HG03108 (cell line): ENCODE measurements around the gene BAZ2B.
"Not testable (repeated sequence)": the region's sequence is repeated elsewhere in the genome, so short reads cannot be mapped to it uniquely, and the experiment has no call there.

Experiments used
- ATAC-seq: cut with Tn5 transposase; IDR thresholded peaks from one replicate; pipeline ENCODE4 v1.9.1; 2021; ENCODE audit warnings: moderate library complexity; ENCODE audit not compliant: unreplicated experiment

Gene BAZ2B

GRCh38 chr2:159438720-159439353 lies 177.5 kb downstream of the BAZ2B start:
- ATAC-seq: no peak

- no peak for ATAC-seq
Measured at GRCh38 chr2:159438284-159438683, 178.1 kb downstream of the BAZ2B start.

- ATAC-seq: no peak
Measured at GRCh38 chr2:159432610-159433009, 183.7 kb downstream of the BAZ2B start.

- ATAC-seq: no peak
Measured at GRCh38 chr2:159427048-159427447, 189.3 kb downstream of the BAZ2B start.

GRCh38 chr2:159419403-159419802 lies 196.9 kb downstream of the BAZ2B start:
- no peak for ATAC-seq

GRCh38 chr2:159411460-159411859 lies 204.9 kb downstream of the BAZ2B start:
- no peak for ATAC-seq

GRCh38 chr2:159410276-159410675 lies 206.1 kb downstream of the BAZ2B start:
- ATAC-seq: no peak

DNA sequence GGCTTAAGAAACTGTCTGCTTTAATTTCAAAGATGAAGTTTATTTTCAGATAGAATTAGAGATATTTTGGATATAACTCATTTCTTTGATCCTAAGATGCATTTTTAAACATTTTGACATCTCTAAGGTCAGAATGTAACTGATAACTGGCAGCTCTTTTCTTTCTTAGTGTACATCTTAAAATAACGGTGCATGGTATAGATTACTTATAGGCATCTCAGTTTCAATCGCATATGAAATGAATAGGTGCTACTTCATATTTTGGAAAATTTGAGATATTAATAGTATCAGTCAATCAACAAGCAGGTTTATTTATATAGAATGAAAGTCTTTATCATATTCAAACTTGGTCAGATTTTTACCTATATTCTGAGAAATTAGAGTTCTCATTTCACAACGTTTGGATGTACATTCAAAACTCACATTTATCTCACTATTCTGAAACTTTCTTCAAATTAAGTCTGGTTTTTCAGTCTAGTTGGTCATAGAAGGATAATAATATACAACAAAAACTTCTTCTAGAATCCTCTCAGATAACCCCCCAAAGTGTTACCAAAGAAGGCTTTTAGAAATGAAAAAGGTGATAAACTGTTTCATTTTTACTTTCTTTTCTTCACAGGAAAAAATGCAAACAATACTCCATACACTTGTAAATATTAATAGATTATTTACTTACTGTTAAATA lies 207.1 kb downstream of the BAZ2B start:
- no peak for ATAC-seq

GRCh38 chr2:159402790-159403189 lies 213.6 kb downstream of the BAZ2B start:
- ATAC-seq: no peak

DNA sequence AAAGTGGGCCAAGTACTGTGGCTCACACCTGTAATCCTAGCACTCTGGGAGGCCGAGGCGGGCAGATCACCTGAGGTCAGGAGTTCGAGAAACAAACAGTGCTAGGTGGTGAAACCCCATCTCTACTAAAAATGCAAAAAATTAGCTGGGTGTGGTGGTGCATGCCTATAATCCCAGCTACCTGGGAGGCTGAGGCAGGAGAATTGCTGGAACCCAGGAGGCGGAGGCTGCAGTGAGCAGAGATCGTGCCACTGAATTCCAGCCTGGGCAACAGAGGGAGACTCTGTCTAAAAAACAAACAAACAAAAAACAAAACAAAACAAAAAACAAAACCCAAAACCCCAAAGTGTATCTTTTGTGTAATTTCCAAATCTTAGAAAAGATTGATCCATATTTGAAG lies 214.2 kb downstream of the BAZ2B start:
- not testable (repeated sequence) for ATAC-seq

DNA sequence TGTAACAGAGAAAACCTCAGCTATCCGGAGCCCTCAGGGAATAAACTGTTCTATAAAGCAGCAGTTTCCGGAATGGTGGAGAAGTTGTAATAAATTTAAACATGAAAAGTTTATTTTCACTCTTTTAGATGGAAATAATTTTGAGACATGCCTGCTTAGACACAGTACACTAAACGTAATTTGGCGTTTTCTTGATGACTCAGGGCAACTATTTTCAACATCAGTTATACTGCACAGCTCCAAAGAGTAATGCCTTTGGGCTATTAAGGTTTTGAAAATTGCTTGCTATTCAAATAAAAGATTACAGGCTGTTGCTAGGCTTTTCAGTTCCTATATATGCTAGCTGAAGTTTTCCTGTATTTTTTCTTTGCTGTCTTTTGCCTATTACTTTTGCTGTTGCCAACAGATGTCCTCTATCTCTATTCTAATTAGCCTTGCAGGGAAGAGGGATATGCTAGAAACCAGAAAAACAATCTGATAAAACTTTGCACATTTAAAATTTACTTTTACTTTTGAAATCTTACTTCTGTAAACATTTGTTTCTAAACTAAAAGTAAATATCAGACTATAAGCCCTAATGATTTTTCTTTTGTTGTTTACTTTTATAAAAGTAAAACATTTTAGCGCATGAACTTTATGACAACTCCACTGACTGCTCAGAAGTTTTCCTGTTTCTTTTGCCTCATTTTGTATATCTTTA lies 216.5 kb downstream of the BAZ2B start:
- ATAC-seq: no peak

DNA sequence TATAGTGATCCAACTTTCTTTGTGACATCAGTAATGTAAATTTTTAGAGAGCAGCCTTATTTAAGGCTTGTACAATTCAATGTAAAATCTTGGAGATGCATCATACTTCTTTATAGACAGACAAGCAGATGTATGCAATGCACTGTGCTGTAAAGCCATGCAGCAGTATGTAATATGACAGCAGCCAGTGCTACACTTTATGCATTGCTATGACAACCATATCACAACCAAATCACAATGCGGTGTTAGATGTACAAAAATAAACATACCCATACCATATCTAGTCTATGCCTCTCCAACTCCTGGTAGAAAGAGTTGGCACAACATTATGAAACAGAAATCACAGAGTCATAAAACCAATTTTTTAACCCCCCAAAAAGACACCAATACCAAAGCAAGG lies 219.5 kb downstream of the BAZ2B start:
- ATAC-seq: no peak

GRCh38 chr2:159382447-159383028 lies 233.8 kb downstream of the BAZ2B start:
- no peak for ATAC-seq

DNA sequence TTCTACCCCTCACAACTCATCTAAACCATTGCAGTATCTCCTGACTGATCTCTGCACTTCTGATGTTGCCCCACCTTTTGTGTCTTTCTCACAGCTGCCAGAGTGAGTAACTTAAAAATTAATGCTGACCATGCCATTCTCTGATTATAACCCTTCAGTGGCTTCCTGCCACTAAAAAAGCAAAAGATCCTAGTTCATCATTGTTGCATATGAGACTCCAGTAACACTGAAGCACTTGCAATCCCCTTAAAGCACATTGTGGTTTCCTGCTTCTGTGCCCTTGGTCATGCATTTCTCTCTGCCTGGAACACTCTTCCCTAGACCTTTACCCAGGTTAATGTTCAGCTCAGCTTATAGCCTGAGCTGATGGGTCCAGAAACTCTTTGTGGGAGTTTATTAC lies 234.8 kb downstream of the BAZ2B start:
- ATAC-seq: peak; percentile 80

GRCh38 chr2:159380685-159381239 lies 235.6 kb downstream of the BAZ2B start:
- ATAC-seq: no peak

- no peak for ATAC-seq
Measured at GRCh38 chr2:159379181-159379580, 237.2 kb downstream of the BAZ2B start.

DNA sequence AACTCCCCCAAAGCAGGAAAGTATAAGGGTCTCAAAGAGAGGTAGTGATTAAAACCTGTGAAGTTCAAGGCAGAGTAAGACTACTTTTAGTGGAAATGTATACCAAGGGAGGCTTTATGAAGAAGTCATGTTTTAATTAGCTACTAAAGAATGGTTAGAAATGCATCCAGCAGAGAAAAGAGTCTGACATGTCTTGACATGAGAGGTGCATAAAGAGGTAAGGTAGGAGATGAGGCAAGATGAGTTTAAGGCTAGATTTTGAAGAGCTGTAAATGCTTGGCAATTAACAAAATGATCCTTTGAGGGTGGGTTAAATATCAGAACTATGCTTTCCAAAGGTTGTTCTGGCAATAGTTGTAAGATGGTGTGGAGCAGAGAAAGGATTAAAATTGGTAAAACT lies 241.1 kb downstream of the BAZ2B start:
- ATAC-seq: no peak

GRCh38 chr2:159371506-159371905 lies 244.8 kb downstream of the BAZ2B start:
- ATAC-seq: no peak

DNA sequence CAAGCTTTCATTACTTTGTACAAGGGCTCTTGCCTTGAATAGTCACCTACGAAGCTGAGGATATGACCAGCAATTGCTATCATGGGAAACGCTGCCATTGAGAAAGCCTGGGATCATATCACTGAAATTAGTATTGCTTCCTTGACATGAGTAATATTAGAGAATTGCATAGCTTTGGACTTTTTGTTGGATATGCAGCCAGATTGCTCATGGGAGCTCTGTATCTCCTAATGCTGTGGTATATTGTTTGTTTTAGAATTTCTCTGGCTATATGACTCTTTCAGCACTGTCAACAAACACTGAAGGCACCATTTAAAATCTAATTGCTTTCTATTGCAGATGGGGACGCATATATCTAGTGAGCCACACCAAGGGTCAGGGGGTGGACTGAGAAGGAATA lies 249.8 kb downstream of the BAZ2B start:
- no peak for ATAC-seq

GRCh38 chr2:159362816-159363251 lies 253.5 kb downstream of the BAZ2B start:
- ATAC-seq: no peak

DNA sequence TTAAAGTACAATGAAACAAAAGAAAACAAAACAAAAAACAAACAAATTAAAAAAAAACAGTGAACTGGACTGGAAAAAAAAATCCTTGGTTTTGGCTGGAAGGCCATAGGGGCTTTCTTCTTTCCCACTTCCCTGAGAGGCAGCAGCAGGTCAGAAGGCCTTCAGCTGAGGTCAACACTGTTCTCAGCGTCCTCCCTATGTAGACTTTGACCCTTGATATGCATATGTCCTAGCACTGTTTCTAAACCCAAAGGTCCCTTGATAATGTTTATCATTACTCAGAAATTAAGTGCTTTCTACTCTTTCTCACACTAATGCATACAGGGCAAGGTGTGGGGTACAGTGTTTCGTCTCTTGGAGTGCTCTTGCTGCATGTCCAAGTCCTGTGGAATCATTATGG lies 254.3 kb downstream of the BAZ2B start:
- ATAC-seq: no peak
